Measurements from ENCODE around the gene RPL41. TPM values are rescaled to one million over a fixed set of nuclear protein-coding genes. Genes with fewer than 3 reads are reported as not detected.

Gene RPL41
- total and polyA plus RNA-seq, 10 of the 15 experiments (the other 5 are each of a cell fraction or from before 2014, with no cell fraction given), result 4,144 to 19,112 (median 8,004) TPM

- TF ChIP-seq ZNF217 (IDR thresholded peaks at IDR 0.05) (no peak), POLR2A (IDR thresholded peaks at IDR 0.05; ENCODE audit: low read depth, low read length) (peak; percentile 46; the same call in 1 of the 2 replicates), PKNOX1 (IDR thresholded peaks at IDR 0.05) (0 out of 2 replicates have a peak, but pooled peaks have one; percentile 13), CEBPB (IDR thresholded peaks at IDR 0.05; ENCODE audit: borderline replicate concordance in 1 of 2, low read depth in 2 of 2, low read length in 2 of 2) (no peak), EED (IDR thresholded peaks at IDR 0.05; ENCODE audit: low read depth) (0 out of 2 replicates have a peak, but pooled peaks have one; percentile 8), BCL11A (IDR thresholded peaks at IDR 0.05; ENCODE audit: low read depth, low read length) (no peak), MTA3 (IDR thresholded peaks at IDR 0.05; ENCODE audit: borderline replicate concordance, low read length) (0 out of 2 replicates have a peak, but pooled peaks have one; percentile 31), CREB1 (IDR thresholded peaks at IDR 0.05; ENCODE audit: low read depth) (0 out of 2 replicates have a peak, but pooled peaks have one; percentile 17), YY1 (IDR thresholded peaks at IDR 0.05; ENCODE audit: low read depth, low read length) (peak; percentile 5; the same call in 1 of the 2 replicates), CTCF (IDR thresholded peaks at IDR 0.05 in 2 of 3, conservative IDR thresholded peaks at IDR 0.05 in 1 of 3; ENCODE audit: control insufficient read depth in 2 of 3, extremely low read depth in 1 of 3, insufficient read depth in 1 of 3, low read depth in 3 of 3, low read length in 3 of 3) (peak in 2 of 3 experiments; percentile 57 to 60; a peak in 5 of 6 replicates), MXI1 (IDR thresholded peaks at IDR 0.05; ENCODE audit: low read depth, low read length) (peak; percentile 38; the same call in 1 of the 2 replicates), IKZF1 (conservative IDR thresholded peaks at IDR 0.05) (no peak), EP300 (IDR thresholded peaks at IDR 0.05; ENCODE audit: borderline replicate concordance in 1 of 2, control insufficient read depth in 1 of 2, low read depth in 2 of 2, low read length in 2 of 2) (no peak), HDGF (IDR thresholded peaks at IDR 0.05) (0 out of 2 replicates have a peak, but pooled peaks have one; percentile 17), HCFC1 (IDR thresholded peaks at IDR 0.05; ENCODE audit: low read length) (no peak), DPF2 (IDR thresholded peaks at IDR 0.05) (no peak), ZNF687 (IDR thresholded peaks at IDR 0.05) (no peak)
- no peaks in the 10 kb centered on the region for H3K9me3 ChIP-seq (replicated peaks; ENCODE audit: control insufficient read depth, insufficient read depth, low read length)
- 4% methylated on average over 12 of the region's 12 CpGs for WGBS (ENCODE audit: insufficient coverage, insufficient replicate concordance, low lambda C conversion rate, missing lambda C conversion rate)
- peak overlapping the region; percentile 95 for H3K27ac ChIP-seq (ENCODE audit: control insufficient read depth, insufficient read depth)
- peak overlapping the region; percentile 97 for H3K4me2 ChIP-seq (ENCODE audit: control insufficient read depth, insufficient read depth)
- H3K36me3 ChIP-seq (ENCODE audit: control insufficient read depth in 2 of 2, insufficient read depth in 2 of 2, low read length in 1 of 2), result peaks cover 0 to 4% of the 10 kb centered on the region in 2 experiments; a peak in 1 of 4 replicates
- FAIRE-seq (peak; percentile 93), ATAC-seq (peak; percentile 87), DNase-seq (ENCODE audit: low read depth, low spot score) (no peak)
- H2AFZ ChIP-seq (ENCODE audit: control insufficient read depth, low read depth, low read length), result peak overlapping the region; percentile 84
- ChIA-PET CTCF (interaction anchor here (0.6 to 2.3 kb wide), 6 partner anchors 12 to 927 kb away, joined by 3 to 8 read pairs (median 3); partner anchors contain the start of genes NEMP1, SMARCC2 and ZC3H10), SMC1A (ENCODE audit: uncharacterized antibody, unreplicated experiment) (interaction anchor here (0.7 to 1.4 kb wide), 4 partner anchors 8 to 33 kb away, joined by 3 to 6 read pairs (median 5); partner anchors contain the start of genes ESYT1 and ZC3H10), RAD21 (ENCODE audit: unreplicated experiment) (interaction anchor here (0.5 to 1.9 kb wide), 4 partner anchors 24 to 162 kb away, joined by 3 to 10 read pairs (median 8); partner anchors contain the start of genes ESYT1, SMARCC2 and ZC3H10), POLR2A (interaction anchor here (0.6 to 2.0 kb wide), 12 partner anchors 10 to 148 kb away, joined by 3 to 17 read pairs (median 3); partner anchors contain the start of genes ESYT1, RNF41, RPL41 and ZC3H10)
- no peaks in the 10 kb centered on the region for H3K27me3 ChIP-seq (replicated peaks in 1 of 2; ENCODE audit: control insufficient read depth in 2 of 2, insufficient read depth in 2 of 2, low read length in 1 of 2)
- H4K20me1 ChIP-seq (ENCODE audit: control insufficient read depth, insufficient read depth), result no peaks in the 10 kb centered on the region
- H3K79me2 ChIP-seq (ENCODE audit: control insufficient read depth, insufficient read depth, low read length), result peaks cover 18% of the 10 kb centered on the region
- TSS peak; percentile 95 for BruUV-seq (replicated peaks)
- peaks cover 15% of the 10 kb centered on the region for H3K4me1 ChIP-seq (ENCODE audit: control insufficient read depth, insufficient read depth, low read length)
- intact Hi-C loops (cut with micrococcal nuclease; ENCODE audit: unreplicated experiment) (loop anchor here (1.0 to 5.0 kb wide), 2 partner anchors 25 to 34 kb away; partner anchors contain the start of genes RPL41 and ZC3H10), in situ Hi-C loops (cut with MboI) (no loop called here)
- H3K9ac ChIP-seq (ENCODE audit: control insufficient read depth, insufficient read depth, low read length), result peak overlapping the region; percentile 95
- H3K4me3 ChIP-seq, result peak overlapping the region; percentile 84
These were observed 35.3 kb downstream of the RPL41 start for GRCh38 chr12:56151672-56152131.
